ENCODE results near the gene KLRF1. TPM values are rescaled to one million over a fixed set of nuclear protein-coding genes. Genes with fewer than 3 reads are reported as not detected.

Gene KLRF1
- total and polyA plus RNA-seq, 7 donors = 0.35 to 2.2 (median 1.6) TPM; not detected in 3

- H3K36me3 ChIP-seq = no peaks in the 10 kb centered on the region
- no peaks in the 10 kb centered on the region for H3K27me3 ChIP-seq
- H3K27ac ChIP-seq = no peak overlapping the region
- no peaks in the 10 kb centered on the region for H3K4me1 ChIP-seq
- no peak for TF ChIP-seq POLR2A (IDR thresholded peaks at IDR 0.05)
- TF ChIP-seq, protein P1, sequence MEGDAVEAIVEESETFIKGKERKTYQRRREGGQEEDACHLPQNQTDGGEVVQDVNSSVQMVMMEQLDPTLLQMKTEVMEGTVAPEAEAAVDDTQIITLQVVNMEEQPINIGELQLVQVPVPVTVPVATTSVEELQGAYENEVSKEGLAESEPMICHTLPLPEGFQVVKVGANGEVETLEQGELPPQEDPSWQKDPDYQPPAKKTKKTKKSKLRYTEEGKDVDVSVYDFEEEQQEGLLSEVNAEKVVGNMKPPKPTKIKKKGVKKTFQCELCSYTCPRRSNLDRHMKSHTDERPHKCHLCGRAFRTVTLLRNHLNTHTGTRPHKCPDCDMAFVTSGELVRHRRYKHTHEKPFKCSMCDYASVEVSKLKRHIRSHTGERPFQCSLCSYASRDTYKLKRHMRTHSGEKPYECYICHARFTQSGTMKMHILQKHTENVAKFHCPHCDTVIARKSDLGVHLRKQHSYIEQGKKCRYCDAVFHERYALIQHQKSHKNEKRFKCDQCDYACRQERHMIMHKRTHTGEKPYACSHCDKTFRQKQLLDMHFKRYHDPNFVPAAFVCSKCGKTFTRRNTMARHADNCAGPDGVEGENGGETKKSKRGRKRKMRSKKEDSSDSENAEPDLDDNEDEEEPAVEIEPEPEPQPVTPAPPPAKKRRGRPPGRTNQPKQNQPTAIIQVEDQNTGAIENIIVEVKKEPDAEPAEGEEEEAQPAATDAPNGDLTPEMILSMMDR (IDR thresholded peaks at IDR 0.05) = no peak
- TF ChIP-seq POLR2AphosphoS5 (IDR thresholded peaks at IDR 0.05) = no peak
- no peak for TF ChIP-seq EP300 (IDR thresholded peaks at IDR 0.05)
- no peak for DNase-seq
- 73 to 86% methylated on average over 3 of the region's 3 CpGs for WGBS, 2 donors
- intact Hi-C loops (cut with DNase I) = no loop called here
- no peaks in the 10 kb centered on the region for H3K9me3 ChIP-seq
- no peak overlapping the region for H3K4me3 ChIP-seq
Measured at GRCh38 chr12:9829483-9829882, 2.2 kb downstream of the KLRF1 start.

- Histone ChIP-seq H3K4me3 (no peak overlapping the region), H3K9me3 (no peaks in the 10 kb centered on the region), H3K4me1 (no peaks in the 10 kb centered on the region), H3K27ac (no peak overlapping the region), H3K27me3 (no peaks in the 10 kb centered on the region), H3K36me3 (no peaks in the 10 kb centered on the region)
- 41 to 72% methylated on average over 5 of the region's 5 CpGs for WGBS, 2 donors
- intact Hi-C loops (cut with DNase I) = no loop called here
- no peak for DNase-seq
- no peak for TF ChIP-seq POLR2A (IDR thresholded peaks at IDR 0.05)
- TF ChIP-seq EP300 (IDR thresholded peaks at IDR 0.05) = no peak
- TF ChIP-seq, protein P1 (IDR thresholded peaks at IDR 0.05) = no peak
- no peak for TF ChIP-seq POLR2AphosphoS5 (IDR thresholded peaks at IDR 0.05)
Measured at GRCh38 chr12:9829982-9830381, 2.7 kb downstream of the KLRF1 start.

DNA sequence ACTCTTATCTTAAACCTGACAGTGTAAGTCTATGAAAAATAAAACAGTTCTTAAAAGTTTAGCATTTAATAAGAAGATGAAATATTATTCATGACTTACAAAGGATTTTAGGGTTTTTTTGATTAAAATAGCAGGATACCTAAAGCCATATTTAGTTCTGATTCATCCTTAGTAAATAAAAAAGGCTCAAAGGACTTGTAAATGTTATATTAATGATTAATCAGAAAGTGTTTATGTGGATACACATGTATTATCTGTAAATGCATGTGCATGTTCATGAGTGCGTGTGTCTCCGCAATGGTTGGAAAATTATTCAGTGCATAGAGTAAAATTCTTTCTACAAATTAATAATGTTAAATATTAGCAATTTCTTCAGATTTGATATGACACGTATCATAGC lies 4.4 kb downstream of the KLRF1 start:
- Histone ChIP-seq H3K27me3 (no peaks in the 10 kb centered on the region), H3K4me1 (no peaks in the 10 kb centered on the region), H3K9me3 (no peaks in the 10 kb centered on the region), H3K27ac (no peak overlapping the region), H3K36me3 (no peaks in the 10 kb centered on the region), H3K4me3 (no peak overlapping the region)
- DNase-seq = no peak
- intact Hi-C loops (cut with DNase I) = no loop called here
- TF ChIP-seq POLR2AphosphoS5 (IDR thresholded peaks at IDR 0.05) (no peak), POLR2A (IDR thresholded peaks at IDR 0.05) (no peak), EP300 (IDR thresholded peaks at IDR 0.05) (no peak)
- TF ChIP-seq, protein P1 (IDR thresholded peaks at IDR 0.05) = no peak
- 63% methylated on average over 3 of the region's 3 CpGs for WGBS, 2 donors

- Histone ChIP-seq H3K27me3 (no peaks in the 10 kb centered on the region), H3K4me1 (no peaks in the 10 kb centered on the region), H3K36me3 (no peaks in the 10 kb centered on the region), H3K4me3 (no peak overlapping the region), H3K9me3 (no peaks in the 10 kb centered on the region), H3K27ac (no peak overlapping the region)
- TF ChIP-seq, protein P1 (IDR thresholded peaks at IDR 0.05) = no peak
- TF ChIP-seq POLR2AphosphoS5 (IDR thresholded peaks at IDR 0.05) = no peak
- no peak for TF ChIP-seq EP300 (IDR thresholded peaks at IDR 0.05)
- TF ChIP-seq POLR2A (IDR thresholded peaks at IDR 0.05) = no peak
- DNase-seq = no peak
- 50 to 81% methylated on average over 3 of the region's 3 CpGs for WGBS, 2 donors
- intact Hi-C loops (cut with DNase I) = no loop called here
Measured at GRCh38 chr12:9843407-9843806, 16.1 kb downstream of the KLRF1 start.

DNA sequence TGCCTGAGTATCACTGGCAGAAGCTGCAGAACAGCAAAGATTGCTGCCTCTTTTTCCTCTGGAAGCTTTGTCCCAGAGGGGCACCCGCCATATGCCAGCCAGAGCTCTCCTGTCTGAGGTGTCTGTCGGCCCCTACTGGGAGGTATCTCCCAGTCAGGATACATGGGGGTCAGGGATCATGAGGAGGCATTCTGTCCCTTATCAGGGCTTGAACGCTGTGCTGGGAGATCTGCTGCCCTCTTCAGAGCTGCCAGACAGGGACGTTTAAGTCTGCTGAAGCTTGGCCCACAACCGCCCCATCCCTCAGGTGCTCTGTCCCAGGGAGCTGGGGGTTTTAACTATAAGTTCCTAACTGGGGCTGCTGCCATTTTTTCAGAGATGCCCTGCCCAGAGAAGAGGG lies 21.6 kb downstream of the KLRF1 start:
- TF ChIP-seq EP300 (IDR thresholded peaks at IDR 0.05) (no peak), POLR2A (IDR thresholded peaks at IDR 0.05) (no peak), POLR2AphosphoS5 (IDR thresholded peaks at IDR 0.05) (no peak)
- TF ChIP-seq, protein P1 (IDR thresholded peaks at IDR 0.05) = no peak
- no peak overlapping the region for H3K4me3 ChIP-seq
- intact Hi-C loops (cut with DNase I) = no loop called here
- H3K9me3 ChIP-seq = no peaks in the 10 kb centered on the region
- no peak overlapping the region for H3K27ac ChIP-seq
- no peaks in the 10 kb centered on the region for H3K4me1 ChIP-seq
- 78 to 82% methylated on average over 5 of the region's 5 CpGs for WGBS, 2 donors
- no peak for DNase-seq
- H3K27me3 ChIP-seq = no peaks in the 10 kb centered on the region
- H3K36me3 ChIP-seq = peaks cover 0 to 5% (median 0%) of the 10 kb centered on the region in 4 donors

All from sigmoid colon (tissue), 7 donors.